Cardiac fibroblast (primary cell): ENCODE measurements around the gene CCL26.

ENCODE experiments used
- DNase-seq, 2 donors: peaks; one replicate each; pipeline versions ENCODE4 v3.0.0 to v3.0.0-alpha.2; 2010; ENCODE audit warnings: low read depth in 2 of 2
- H3K4me3 ChIP-seq, 2 donors: replicated peaks in 1 of 2; 1 replicate in 1 of 2; 2 replicates in 1 of 2; pipeline ENCODE4 v1.5.1; 2011; ENCODE audit warnings: low read depth in 2 of 2, low read length in 2 of 2, mild to moderate bottlenecking in 2 of 2, moderate library complexity in 1 of 2
- TF ChIP-seq, protein P1 (sequence below): IDR thresholded peaks from one replicate; pipeline ENCODE4 v1.5.1; 2011; ENCODE audit warnings: low read depth, mild to moderate bottlenecking, low read length, inconsistent platforms

Gene CCL26

DNA sequence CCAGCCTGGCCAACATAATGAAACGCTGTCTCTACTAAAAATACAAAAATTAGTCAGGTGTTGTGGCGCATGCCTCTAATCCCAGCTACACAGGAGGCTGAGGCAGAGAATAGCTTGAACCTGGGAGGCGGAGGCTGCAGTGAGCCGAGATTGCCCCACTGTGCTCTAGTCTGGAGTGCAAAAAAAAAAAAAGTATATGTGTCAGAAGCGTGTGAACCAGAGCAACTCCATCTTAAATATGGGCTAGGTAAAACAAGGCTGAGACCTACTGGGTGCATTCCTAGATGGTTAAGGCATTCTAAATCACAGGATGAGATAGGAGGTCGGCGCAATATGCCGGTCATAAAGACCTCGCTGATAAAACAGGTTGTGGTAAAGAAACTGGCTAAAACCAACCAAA, 35.4 kb upstream of the CCL26 start:
- DNase-seq, result no peak
- no peak overlapping the region for H3K4me3 ChIP-seq
- TF ChIP-seq, protein P1, sequence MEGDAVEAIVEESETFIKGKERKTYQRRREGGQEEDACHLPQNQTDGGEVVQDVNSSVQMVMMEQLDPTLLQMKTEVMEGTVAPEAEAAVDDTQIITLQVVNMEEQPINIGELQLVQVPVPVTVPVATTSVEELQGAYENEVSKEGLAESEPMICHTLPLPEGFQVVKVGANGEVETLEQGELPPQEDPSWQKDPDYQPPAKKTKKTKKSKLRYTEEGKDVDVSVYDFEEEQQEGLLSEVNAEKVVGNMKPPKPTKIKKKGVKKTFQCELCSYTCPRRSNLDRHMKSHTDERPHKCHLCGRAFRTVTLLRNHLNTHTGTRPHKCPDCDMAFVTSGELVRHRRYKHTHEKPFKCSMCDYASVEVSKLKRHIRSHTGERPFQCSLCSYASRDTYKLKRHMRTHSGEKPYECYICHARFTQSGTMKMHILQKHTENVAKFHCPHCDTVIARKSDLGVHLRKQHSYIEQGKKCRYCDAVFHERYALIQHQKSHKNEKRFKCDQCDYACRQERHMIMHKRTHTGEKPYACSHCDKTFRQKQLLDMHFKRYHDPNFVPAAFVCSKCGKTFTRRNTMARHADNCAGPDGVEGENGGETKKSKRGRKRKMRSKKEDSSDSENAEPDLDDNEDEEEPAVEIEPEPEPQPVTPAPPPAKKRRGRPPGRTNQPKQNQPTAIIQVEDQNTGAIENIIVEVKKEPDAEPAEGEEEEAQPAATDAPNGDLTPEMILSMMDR, result no peak

- TF ChIP-seq, protein P1, result no peak
- no peak for DNase-seq
- H3K4me3 ChIP-seq, result no peak overlapping the region
These were observed 34.7 kb upstream of the CCL26 start for GRCh38 chr7:75806560-75807307.

DNA sequence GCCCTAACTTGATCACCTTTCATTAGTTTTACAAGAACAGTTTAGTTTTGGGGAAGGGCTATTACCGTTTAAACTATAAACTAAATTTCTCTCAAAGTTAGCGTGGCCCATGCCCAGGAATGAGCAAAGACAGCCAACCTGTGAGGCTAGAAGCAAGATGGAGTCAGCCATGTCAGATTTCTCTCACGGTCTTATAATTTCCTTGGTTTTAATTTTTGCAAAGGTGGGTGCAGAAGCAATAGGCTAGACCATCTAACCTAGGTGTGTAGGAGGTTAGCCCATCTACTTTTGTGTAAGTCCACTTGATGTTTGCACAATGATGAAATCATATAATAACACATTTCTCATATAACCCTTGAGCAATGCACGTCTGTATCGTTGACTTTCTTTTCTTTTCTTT, 32.7 kb upstream of the CCL26 start:
- H3K4me3 ChIP-seq, result no peak overlapping the region

GRCh38 chr7:75804004-75804403, 32.0 kb upstream of the CCL26 start:
- TF ChIP-seq, protein P1, result no peak
- DNase-seq, result no peak

More for the DNA sequence above, 32.7 kb upstream of the CCL26 start:
- no peak for DNase-seq
- TF ChIP-seq, protein P1, result no peak

DNA sequence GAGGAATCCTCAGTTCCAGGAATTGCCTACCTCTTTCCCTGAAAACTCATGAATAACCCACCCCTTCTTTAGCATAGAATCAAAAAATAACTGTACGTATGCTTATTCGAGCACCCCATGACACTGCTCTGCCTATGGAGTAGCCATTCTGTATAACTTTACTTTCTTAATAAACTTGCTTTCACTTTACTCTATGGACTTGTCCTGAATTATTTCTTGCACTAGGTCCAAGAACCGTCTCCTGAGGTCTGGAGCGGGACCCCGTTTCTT, 30.5 kb upstream of the CCL26 start:
- H3K4me3 ChIP-seq, result no peak overlapping the region
- TF ChIP-seq, protein P1, result no peak
- no peak for DNase-seq

More at GRCh38 chr7:75804004-75804403, 32.0 kb upstream of the CCL26 start:
- no peak overlapping the region for H3K4me3 ChIP-seq

DNA sequence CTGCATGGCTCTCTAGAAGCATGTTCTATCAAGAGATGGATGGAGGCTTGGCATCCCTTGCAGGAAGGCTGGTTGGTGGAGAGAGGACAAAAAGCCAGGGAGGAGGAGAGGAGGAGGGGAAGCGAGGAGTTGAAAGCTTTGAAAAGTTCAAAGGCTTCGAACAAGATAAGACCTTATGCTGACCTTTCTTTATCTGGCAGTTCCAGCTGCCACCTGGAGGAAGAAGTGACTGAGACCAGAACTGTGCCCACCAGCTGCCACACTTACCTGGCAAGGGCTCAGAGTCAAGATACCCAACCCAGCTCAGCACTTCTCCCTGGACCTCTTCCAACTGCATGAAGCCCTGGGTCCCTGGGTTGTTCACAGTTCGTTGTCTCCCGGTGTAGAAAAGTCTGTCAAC, 26.8 kb upstream of the CCL26 start:
- DNase-seq, result no peak
- no peak overlapping the region for H3K4me3 ChIP-seq
- TF ChIP-seq, protein P1, result no peak

DNA sequence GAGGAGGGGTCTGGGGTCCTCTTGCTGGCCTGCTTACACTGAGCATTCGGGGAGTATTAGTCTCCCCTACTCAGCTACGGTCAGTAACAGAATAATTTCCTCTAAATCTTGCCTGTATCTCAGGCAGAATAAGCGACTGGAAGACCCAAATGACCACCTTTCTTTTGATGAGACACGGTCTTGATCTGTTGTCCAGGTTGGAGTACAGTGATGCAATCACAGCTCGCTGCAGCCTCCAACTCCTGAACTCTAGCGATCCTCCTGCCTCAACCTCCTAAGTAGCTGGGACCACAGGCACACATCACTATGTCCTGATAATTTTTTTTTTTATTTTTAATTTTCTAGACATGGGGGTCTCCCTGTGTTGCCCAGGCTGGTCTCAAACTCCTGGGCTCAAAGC, 24.4 kb upstream of the CCL26 start:
- TF ChIP-seq, protein P1, result no peak
- no peak for DNase-seq
- no peak overlapping the region for H3K4me3 ChIP-seq
